Measurements from ENCODE around the gene IPO13. TPM values are rescaled to one million over a fixed set of nuclear protein-coding genes. Genes with fewer than 3 reads are reported as not detected.
A peak's percentile ranks its signal among the peaks of the same experiment; 100 is the strongest.

IPO13 gene
- total and polyA plus RNA-seq, 9 donors = 8.6 to 30.3 (median 20.8) TPM

- Histone ChIP-seq H3K4me1 (ENCODE audit: insufficient read depth) (peaks cover 1% of the 10 kb centered on the region), H3K4me3 (peak overlapping the region; percentile 62)
- TF ChIP-seq POLR2A (IDR thresholded peaks at IDR 0.05) = no peak
- no peak for TF ChIP-seq CTCF (IDR thresholded peaks at IDR 0.05)
- TF ChIP-seq EP300 (IDR thresholded peaks at IDR 0.05) = no peak
These were observed 45.7 kb downstream of the IPO13 start for GRCh38 chr1:43992232-43992995.

GRCh38 chr1:43993206-43993914, 46.6 kb downstream of the IPO13 start:
- no peaks in the 10 kb centered on the region for H3K27me3 ChIP-seq
- WGBS, 3 donors = 86 to 92% (median 91%) methylated on average over 9 of the region's 9 CpGs
- no peak for DNase-seq
- H3K36me3 ChIP-seq = no peaks in the 10 kb centered on the region
- intact Hi-C loops (cut with DNase I) = loop anchor here in 1 of 4 donors (5.0 kb wide), 1 partner anchor 644 kb away; no protein-coding TSS in a partner anchor
- H3K9me3 ChIP-seq = no peaks in the 10 kb centered on the region
- H3K4me3 ChIP-seq = no peak overlapping the region
- peaks cover 1% of the 10 kb centered on the region for H3K4me1 ChIP-seq (ENCODE audit: insufficient read depth)
- H3K27ac ChIP-seq = no peak overlapping the region
- TF ChIP-seq EP300 (IDR thresholded peaks at IDR 0.05) (no peak), CTCF (IDR thresholded peaks at IDR 0.05) (no peak), POLR2A (IDR thresholded peaks at IDR 0.05) (no peak)

More at GRCh38 chr1:43992232-43992995, 45.7 kb downstream of the IPO13 start:
- DNase-seq = no peak
- H3K27me3 ChIP-seq = no peaks in the 10 kb centered on the region
- no peaks in the 10 kb centered on the region for H3K36me3 ChIP-seq
- intact Hi-C loops (cut with DNase I) = loop anchor here in 1 of 4 donors (5.0 kb wide), 1 partner anchor 645 kb away; no protein-coding TSS in a partner anchor
- no peaks in the 10 kb centered on the region for H3K9me3 ChIP-seq
- WGBS, 3 donors = 43 to 56% (median 47%) methylated on average over 11 of the region's 11 CpGs
- peak overlapping the region in 1 of 2 donors; percentile 51 for H3K27ac ChIP-seq

- Histone ChIP-seq H3K4me1 (ENCODE audit: insufficient read depth) (peaks cover 1% of the 10 kb centered on the region), H3K9me3 (no peaks in the 10 kb centered on the region), H3K27ac (no peak overlapping the region), H3K36me3 (no peaks in the 10 kb centered on the region), H3K27me3 (no peaks in the 10 kb centered on the region), H3K4me3 (no peak overlapping the region)
- no peak for DNase-seq
- 90 to 92% (median 90%) methylated on average over 7 of the region's 7 CpGs for WGBS, 3 donors
- intact Hi-C loops (cut with DNase I) = loop anchor here in 1 of 4 donors (5.0 kb wide), 1 partner anchor 643 kb away; no protein-coding TSS in a partner anchor
- TF ChIP-seq CTCF (IDR thresholded peaks at IDR 0.05) (no peak), EP300 (IDR thresholded peaks at IDR 0.05) (no peak), POLR2A (IDR thresholded peaks at IDR 0.05) (no peak)
These were observed 47.3 kb downstream of the IPO13 start for GRCh38 chr1:43994071-43994470.
